ENCODE data around the gene PRH1.

Gene PRH1

DNA sequence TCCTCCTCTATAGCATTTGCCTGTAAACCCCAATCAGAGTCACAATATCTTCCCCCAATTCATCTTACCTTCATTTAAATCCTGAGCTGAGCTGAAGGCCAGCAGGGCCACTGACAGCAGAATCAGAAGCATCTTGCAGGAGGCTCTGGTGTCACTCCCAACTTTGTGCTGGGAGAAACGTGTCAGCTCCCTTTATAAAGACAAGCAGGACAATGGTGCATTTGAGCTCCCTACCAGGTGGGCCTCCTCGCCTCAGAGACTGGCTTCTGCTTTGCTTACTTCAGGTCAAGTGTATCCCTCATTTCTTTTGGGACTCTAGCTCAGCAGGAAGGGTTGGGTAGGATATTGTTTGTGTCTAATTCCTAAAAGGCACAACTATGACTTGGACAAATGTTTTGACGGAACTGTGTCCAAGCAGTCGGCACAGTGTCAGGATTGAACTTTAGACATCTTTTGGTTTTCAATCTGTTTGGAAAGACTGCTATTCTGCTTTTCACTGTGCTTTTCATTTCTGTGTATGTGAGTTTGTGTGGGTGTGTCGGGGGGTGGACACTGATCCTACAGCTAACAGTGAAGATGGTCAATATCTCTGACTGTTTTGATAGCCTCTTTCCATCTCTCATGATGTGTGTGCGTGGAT is at the start of gene PRH1:
Gene PRH1 (minus strand): TSS at position 170 of the 640 bp plus-strand sequence. CDS start 38 bp downstream, at position 132.
- no peak for DNase-seq
- no peak for ATAC-seq (ENCODE audit: insufficient read depth, low read depth)
- Histone ChIP-seq H3K79me2 (ENCODE audit: insufficient read depth, low read length) (no peaks in the 10 kb centered on the region), H3K27me3 (ENCODE audit: insufficient read depth, low read length, poor library complexity) (no peaks in the 10 kb centered on the region), H3K9ac (ENCODE audit: low read depth, low read length) (no peak within 1 kb of the TSS), H3K4me2 (ENCODE audit: insufficient read depth, low read length) (no peak within 1 kb of the TSS), H3K27ac (ENCODE audit: low read length) (no peak within 1 kb of the TSS), H3K4me1 (ENCODE audit: insufficient read depth, low read length) (no peaks in the 10 kb centered on the region), H4K20me1 (ENCODE audit: insufficient read depth, low read length) (no peaks in the 10 kb centered on the region), H3K4me3 (ENCODE audit: low read depth in 1 of 2, low read length in 2 of 2) (no peak within 1 kb of the TSS), H2AFZ (ENCODE audit: low read depth, low read length) (no peak within 1 kb of the TSS), H3K36me3 (ENCODE audit: insufficient read depth, low read length) (peaks cover 3% of the 10 kb centered on the region; the same call in 1 of the 2 replicates), H3K9me3 (ENCODE audit: insufficient read depth, low read length, severe bottlenecking) (no peaks in the 10 kb centered on the region)
- TF ChIP-seq CTCF (IDR thresholded peaks at IDR 0.05; ENCODE audit: borderline replicate concordance, extremely low read depth, low read length, poor library complexity, severe bottlenecking) (no peak), EZH2 (IDR thresholded peaks at IDR 0.05; ENCODE audit: borderline replicate concordance, low read depth, low read length, severe bottlenecking) (no peak)

DNA sequence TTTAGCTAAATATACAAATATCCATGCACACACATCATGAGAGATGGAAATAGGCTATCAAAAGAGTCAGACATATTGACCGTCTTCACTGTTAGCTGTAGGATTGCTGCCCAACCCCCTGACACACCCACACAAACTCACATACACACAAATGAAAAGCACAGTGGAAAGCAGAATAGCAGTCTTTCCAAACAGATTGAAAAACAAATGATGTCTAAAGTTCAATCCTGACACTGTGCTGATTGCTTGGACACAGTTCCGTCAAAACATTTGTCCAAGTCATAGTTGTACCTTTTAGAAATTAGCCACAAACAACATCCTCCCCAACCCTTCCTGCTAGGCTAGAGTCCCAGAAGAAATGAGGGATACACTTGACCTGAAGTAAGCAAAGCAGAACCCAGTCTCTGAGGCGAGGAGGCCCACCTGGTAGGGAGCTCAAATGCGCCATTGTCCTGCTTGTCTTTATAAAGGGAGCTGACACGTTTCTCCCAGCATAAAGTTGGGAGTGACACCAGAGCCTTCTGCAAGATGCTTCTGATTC is 44.8 kb upstream of the PRH1 start, which contains the start of gene PRH2:
Gene PRH2 (plus strand): TSS at position 491 of the 541 bp plus-strand sequence. CDS start 38 bp downstream, at position 529.
- H2AFZ ChIP-seq (ENCODE audit: low read depth, low read length) = no peak within 1 kb of the TSS
- no peak within 1 kb of the TSS for H3K4me2 ChIP-seq (ENCODE audit: insufficient read depth, low read length)
- H3K27me3 ChIP-seq (ENCODE audit: insufficient read depth, low read length, poor library complexity) = no peaks in the 10 kb centered on the region
- H3K4me1 ChIP-seq (ENCODE audit: insufficient read depth, low read length) = no peaks in the 10 kb centered on the region
- H3K9me3 ChIP-seq (ENCODE audit: insufficient read depth, low read length, severe bottlenecking) = no peaks in the 10 kb centered on the region
- no peak within 1 kb of the TSS for H3K4me3 ChIP-seq (ENCODE audit: low read depth in 1 of 2, low read length in 2 of 2)
- no peaks in the 10 kb centered on the region for H4K20me1 ChIP-seq (ENCODE audit: insufficient read depth, low read length)
- no peaks in the 10 kb centered on the region for H3K36me3 ChIP-seq (ENCODE audit: insufficient read depth, low read length)
- TF ChIP-seq EZH2 (IDR thresholded peaks at IDR 0.05; ENCODE audit: borderline replicate concordance, low read depth, low read length, severe bottlenecking) (no peak), CTCF (IDR thresholded peaks at IDR 0.05; ENCODE audit: borderline replicate concordance, extremely low read depth, low read length, poor library complexity, severe bottlenecking) (no peak)
- ATAC-seq (ENCODE audit: insufficient read depth, low read depth) (no peak), DNase-seq (no peak)
- H3K27ac ChIP-seq (ENCODE audit: low read length) = no peak within 1 kb of the TSS
- no peak within 1 kb of the TSS for H3K9ac ChIP-seq (ENCODE audit: low read depth, low read length)
- no peaks in the 10 kb centered on the region for H3K79me2 ChIP-seq (ENCODE audit: insufficient read depth, low read length)

DNA sequence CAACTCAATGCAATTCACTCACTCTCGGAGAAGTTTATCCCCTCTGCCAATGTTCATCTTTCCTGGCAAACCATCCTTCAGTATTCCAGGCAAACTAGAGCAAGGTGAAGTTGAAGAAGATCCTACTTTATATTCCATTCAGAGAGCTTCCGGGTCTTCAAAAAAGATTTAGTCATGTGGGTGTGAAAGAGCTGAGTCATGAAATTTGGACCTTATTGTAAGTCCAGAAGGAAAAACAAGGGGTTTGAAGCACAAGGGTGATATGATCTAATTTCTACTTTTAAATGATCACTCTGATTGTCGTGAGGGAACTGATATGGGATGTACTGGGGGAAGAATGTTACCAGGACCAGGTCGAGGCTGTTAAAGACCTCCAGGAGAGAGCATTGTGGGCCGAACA is 42.2 kb upstream of the PRH1 start:
- H3K4me3 ChIP-seq (ENCODE audit: low read depth in 1 of 2, low read length in 2 of 2) = no peak overlapping the region
- H3K27ac ChIP-seq (ENCODE audit: low read length) = no peak overlapping the region
- no peaks in the 10 kb centered on the region for H3K9me3 ChIP-seq (ENCODE audit: insufficient read depth, low read length, severe bottlenecking)
- no peaks in the 10 kb centered on the region for H3K27me3 ChIP-seq (ENCODE audit: insufficient read depth, low read length, poor library complexity)
- H3K36me3 ChIP-seq (ENCODE audit: insufficient read depth, low read length) = no peaks in the 10 kb centered on the region
- no peak for TF ChIP-seq EZH2 (IDR thresholded peaks at IDR 0.05; ENCODE audit: borderline replicate concordance, low read depth, low read length, severe bottlenecking)
- no peak for TF ChIP-seq CTCF (IDR thresholded peaks at IDR 0.05; ENCODE audit: borderline replicate concordance, extremely low read depth, low read length, poor library complexity, severe bottlenecking)
- DNase-seq = no peak
- no peak for ATAC-seq (ENCODE audit: insufficient read depth, low read depth)
- no peak overlapping the region for H3K9ac ChIP-seq (ENCODE audit: low read depth, low read length)
- H2AFZ ChIP-seq (ENCODE audit: low read depth, low read length) = no peak overlapping the region
- H4K20me1 ChIP-seq (ENCODE audit: insufficient read depth, low read length) = no peaks in the 10 kb centered on the region
- no peaks in the 10 kb centered on the region for H3K4me1 ChIP-seq (ENCODE audit: insufficient read depth, low read length)
- no peak overlapping the region for H3K4me2 ChIP-seq (ENCODE audit: insufficient read depth, low read length)
- no peaks in the 10 kb centered on the region for H3K79me2 ChIP-seq (ENCODE audit: insufficient read depth, low read length)
